Measurements from ENCODE around the gene DBX2.

- TF ChIP-seq, protein P1, sequence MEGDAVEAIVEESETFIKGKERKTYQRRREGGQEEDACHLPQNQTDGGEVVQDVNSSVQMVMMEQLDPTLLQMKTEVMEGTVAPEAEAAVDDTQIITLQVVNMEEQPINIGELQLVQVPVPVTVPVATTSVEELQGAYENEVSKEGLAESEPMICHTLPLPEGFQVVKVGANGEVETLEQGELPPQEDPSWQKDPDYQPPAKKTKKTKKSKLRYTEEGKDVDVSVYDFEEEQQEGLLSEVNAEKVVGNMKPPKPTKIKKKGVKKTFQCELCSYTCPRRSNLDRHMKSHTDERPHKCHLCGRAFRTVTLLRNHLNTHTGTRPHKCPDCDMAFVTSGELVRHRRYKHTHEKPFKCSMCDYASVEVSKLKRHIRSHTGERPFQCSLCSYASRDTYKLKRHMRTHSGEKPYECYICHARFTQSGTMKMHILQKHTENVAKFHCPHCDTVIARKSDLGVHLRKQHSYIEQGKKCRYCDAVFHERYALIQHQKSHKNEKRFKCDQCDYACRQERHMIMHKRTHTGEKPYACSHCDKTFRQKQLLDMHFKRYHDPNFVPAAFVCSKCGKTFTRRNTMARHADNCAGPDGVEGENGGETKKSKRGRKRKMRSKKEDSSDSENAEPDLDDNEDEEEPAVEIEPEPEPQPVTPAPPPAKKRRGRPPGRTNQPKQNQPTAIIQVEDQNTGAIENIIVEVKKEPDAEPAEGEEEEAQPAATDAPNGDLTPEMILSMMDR (IDR thresholded peaks at IDR 0.05) = no peak
- TF ChIP-seq POLR2A (IDR thresholded peaks at IDR 0.05) (no peak), POLR2AphosphoS5 (IDR thresholded peaks at IDR 0.05) (no peak), EP300 (IDR thresholded peaks at IDR 0.05) (no peak)
Measured at GRCh38 chr12:45075587-45076282, 24.8 kb upstream of the DBX2 start.
